GM18507 (cell line): Measurements from ENCODE around the gene FANCF.

Source experiments
- DNase-seq: peaks from one replicate; pipeline ENCODE4 v3.0.0; 2011; ENCODE audit warnings: low read depth; ENCODE audit not compliant: insufficient read length; ENCODE audit errors: extremely low spot score
- FAIRE-seq: peaks from 2 replicates; lab custom pipeline; 2011; peaks lifted over from hg19 to GRCh38; lab: Jason Lieb, UNC

FANCF gene

GRCh38 chr11:22627421-22627820 lies 1.8 kb upstream of the FANCF start:
- DNase-seq (no peak), FAIRE-seq (no peak)

- peak; percentile 12 for FAIRE-seq
- DNase-seq, result no peak
Observed at GRCh38 chr11:22626573-22627239, 1.1 kb upstream of the FANCF start.

DNA sequence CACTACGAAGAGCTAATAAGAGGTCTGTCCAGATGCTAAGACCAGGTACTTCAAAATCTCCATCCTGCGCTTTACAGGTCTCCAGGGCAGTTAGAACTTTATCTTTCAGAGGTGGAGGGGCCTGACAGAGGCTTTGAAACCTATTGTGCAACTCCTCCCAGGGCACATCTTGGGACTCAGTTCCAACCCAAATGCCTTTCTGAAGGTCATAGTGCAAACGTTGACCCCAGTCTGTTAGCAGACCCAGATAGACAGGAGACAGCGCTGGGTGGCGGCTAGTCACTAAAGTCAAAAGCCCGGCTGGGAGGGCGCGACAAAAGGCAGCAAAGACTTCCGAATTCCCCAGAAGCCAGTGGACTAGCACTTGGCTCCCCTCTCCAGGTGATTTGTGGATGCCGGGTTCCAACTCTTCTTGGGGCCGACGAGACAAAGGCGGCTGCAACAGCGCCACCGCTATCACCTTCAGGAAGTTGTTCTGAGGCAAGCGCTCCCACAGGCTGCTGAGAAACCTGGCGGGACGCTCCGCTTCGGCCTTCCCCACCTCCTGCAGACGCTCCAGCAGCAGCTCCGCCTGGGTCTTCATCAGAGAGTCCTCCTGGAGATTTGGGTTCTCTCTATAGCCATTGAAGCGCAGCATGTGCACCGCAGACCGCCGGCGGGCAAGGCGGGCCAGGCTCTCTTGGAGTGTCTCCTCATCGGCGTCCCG lies 728 bp downstream of the FANCF start:
- DNase-seq, result peak; percentile 25
- FAIRE-seq, result peak; percentile 89

DNA sequence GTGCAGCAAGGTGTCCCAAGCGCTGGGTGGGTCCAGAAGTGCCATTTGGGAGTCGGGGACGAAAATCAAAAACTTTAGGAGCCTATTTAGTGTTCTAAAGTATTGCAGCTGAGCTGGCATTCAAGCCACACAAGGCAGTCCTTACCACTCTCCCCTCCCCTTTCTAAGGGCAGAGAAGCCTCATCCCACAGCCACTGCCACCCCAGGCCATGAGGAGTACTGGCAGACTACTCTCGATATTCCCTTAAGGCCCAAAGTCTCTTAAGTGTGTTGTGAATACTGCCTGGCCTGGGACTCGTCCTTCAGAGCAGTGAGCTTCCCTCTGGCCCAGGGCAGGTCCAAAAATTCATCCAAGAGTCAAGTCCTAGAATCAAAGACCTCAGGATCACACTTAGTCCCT lies 7.8 kb downstream of the FANCF start:
- FAIRE-seq (no peak), DNase-seq (no peak)

DNA sequence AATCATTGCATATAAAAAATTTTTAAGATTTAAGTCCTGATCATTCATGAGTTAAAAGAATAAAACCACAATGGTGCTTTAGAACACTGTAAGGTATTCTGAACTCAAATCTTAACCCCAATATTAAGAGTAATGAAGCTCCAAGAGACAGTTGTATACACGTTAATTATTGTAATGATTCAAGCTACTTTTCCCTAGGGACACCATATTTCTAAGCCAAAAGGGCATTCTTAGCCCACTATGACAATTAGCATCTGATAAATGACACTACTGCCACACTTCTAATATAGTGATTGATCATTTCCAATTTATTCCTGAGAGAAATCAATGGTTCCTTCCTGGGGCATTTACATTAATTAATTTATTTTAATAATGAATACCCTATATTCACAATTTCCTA lies 21.7 kb downstream of the FANCF start:
- DNase-seq (no peak), FAIRE-seq (no peak)

- no peak for DNase-seq
- no peak for FAIRE-seq
Observed at GRCh38 chr11:22602504-22602903, 23.1 kb downstream of the FANCF start.

DNA sequence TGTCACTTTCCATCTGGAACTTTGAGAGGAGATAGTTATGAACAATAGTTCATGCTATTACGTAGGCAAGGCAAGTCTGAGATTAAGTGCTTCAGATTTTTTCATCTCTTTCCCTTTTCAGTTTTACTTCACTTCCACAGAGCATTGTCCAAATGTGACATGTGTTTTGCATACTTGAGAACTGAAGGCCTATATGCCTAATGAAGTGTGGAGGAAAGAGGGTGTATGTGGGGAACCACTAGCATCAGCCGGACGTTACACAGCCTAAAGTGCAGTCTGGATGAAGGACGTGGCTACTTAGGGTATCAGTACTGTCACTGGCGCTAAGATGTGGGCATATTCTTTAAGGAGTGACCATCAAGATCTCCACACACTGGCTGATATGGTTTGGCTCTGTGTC lies 26.2 kb downstream of the FANCF start:
- FAIRE-seq, result no peak
- no peak for DNase-seq

- DNase-seq (no peak), FAIRE-seq (no peak)
Observed at GRCh38 chr11:22597062-22597461, 28.6 kb downstream of the FANCF start.

- FAIRE-seq (no peak), DNase-seq (no peak)
Observed at GRCh38 chr11:22584976-22585375, 40.6 kb downstream of the FANCF start.

DNA sequence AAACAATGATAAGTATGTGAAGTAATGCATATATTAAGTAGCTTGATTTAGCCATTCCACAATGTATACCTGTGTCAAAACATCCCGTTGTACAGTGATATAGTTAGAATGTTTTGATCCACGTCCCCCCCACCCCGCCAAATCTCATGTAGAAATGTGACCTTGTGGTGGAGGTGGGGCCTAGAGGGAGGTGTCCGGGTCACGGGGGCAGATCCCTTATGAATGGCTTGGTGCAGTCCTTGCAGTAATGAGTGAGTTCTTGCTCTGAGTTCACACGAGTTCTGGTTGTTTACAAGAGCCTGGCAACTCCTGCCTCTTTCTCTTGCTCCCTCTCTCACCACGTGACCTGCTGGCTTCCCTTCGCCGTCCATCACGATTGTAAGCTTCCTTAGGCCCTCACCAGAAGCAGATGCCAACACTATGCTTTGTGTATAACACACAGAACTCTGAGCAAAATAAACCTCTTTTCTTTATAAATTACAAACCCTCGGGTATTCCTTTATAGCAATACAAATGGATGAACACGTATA lies 41.6 kb downstream of the FANCF start:
- FAIRE-seq (no peak), DNase-seq (no peak)

GRCh38 chr11:22582151-22582410 lies 43.5 kb downstream of the FANCF start:
- no peak for FAIRE-seq

DNA sequence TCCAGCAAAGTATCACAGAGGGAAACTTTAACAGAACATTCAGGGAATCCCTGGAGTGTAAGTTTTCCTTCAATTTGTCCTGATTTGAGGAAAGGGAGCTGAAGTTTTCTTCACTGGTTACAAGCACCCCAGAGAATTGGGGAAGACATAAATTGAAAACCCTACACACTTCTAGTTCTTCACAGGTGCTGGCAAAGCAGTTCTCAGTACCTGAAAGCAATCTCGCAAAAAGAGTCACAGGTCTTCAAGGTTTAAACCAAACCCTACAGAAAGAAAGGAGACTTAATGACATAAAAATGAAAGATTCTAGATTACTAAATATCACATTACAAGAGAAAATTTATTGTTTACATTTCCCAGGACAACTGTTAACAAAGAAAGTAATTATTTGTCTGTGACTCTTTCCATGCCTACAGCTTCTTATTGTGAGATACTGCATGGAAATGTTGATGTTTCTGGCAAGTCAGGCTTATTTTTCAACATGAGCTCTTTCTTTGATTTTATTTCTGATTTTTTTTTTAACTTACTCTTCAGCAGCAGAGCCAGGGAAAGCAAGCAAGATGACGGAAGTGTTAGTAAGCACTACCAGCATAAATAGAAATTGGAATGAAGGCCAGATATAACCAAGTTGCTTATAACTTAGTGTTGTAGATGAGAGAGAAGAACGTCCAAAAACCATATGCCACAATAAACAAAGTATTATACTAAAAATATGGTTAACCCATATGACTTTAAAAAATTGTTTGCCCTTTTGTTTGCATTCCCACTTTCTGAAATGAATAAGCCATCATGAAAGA lies 44.1 kb downstream of the FANCF start:
- no peak for FAIRE-seq
- no peak for DNase-seq

More at GRCh38 chr11:22582151-22582410, 43.5 kb downstream of the FANCF start:
- DNase-seq, result no peak

DNA sequence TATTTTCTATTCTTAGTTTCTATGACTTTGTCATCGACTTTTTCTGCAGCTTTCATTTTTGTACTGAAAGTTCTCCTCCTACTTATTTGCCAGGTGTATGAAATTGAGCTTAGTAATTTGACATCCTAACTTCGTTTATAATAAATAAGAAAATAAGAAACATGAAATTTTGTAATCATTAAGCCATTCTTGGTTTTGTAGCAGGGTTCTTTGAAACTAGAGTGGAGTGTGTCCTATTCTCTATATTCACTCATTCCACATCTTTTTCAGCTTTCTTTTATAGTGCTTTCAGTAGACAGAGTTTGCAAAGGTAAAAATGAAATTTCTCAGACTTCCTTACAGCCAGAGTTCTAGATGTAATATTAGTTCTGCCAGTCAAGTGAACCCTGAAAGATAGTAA lies 47.8 kb downstream of the FANCF start:
- no peak for FAIRE-seq
- no peak for DNase-seq
